HCT116 (cell line): Measurements from ENCODE around the gene MYO10. TPM values are rescaled to one million over a fixed set of nuclear protein-coding genes. Genes with fewer than 3 reads are reported as not detected.

Experiments
- ATAC-seq: fragments of 200-7000 bp; cut with Tn5 transposase; 2 replicates; pipeline ENCODE4 v1.9.1; 2020; ENCODE audit warnings: mild to moderate bottlenecking, moderate library complexity
- BruUV-seq: library from RNA; stranded (reverse); fragments of 400-500 nt; replicated peaks from 2 replicates; lab custom pipeline; 2021; lab: Mats Ljungman, UMichigan
- CTCF ChIA-PET: fragments of 300-600 bp; sonication (Branson Sonifier 250); formaldehyde crosslinking; loops from one replicate; lab custom pipeline; 2021; ENCODE audit warnings: antibody characterized with exemption; lab: Charles Lee
- POLR2A ChIA-PET: fragments of 300-600, 350-600 bp; sonication (Branson Sonifier 250); formaldehyde crosslinking; loops from one replicate; lab custom pipeline; 2021; ENCODE audit warnings: antibody characterized with exemption; lab: Charles Lee
- RAD21 ChIA-PET, 2 experiments: fragments of 300-600 bp; sonication (Branson Sonifier 250); formaldehyde crosslinking; loops; one replicate each; lab custom pipeline; 2023; ENCODE audit warnings: low total read pairs in 2 of 2; ENCODE audit not compliant: uncharacterized antibody in 2 of 2, unreplicated experiment in 2 of 2, low non-redundant PET in 1 of 2; lab: Charles Lee
- DNase-seq: peaks from one replicate; pipeline ENCODE4 v3.0.0-alpha.2; 2010; ENCODE audit warnings: low read depth, low spot score
- H2AFZ ChIP-seq: fragments of 200-600 bp; shearing (Covaris generic), sonication (generic); 2 replicates; pipeline ENCODE4 v1.6.1; 2017; ENCODE audit warnings: low read depth, mixed run types, mixed read lengths, antibody characterized with exemption, low read length; ENCODE audit not compliant: poor library complexity, severe bottlenecking
- H3K27ac ChIP-seq: 2 replicates; pipeline ENCODE4 v1.5.1; 2012; ENCODE audit warnings: low read depth, low read length
- H3K27me3 ChIP-seq: fragments of 200-600 bp; sonication (generic); 2 replicates; pipeline ENCODE4 v1.6.1; 2016; ENCODE audit warnings: mixed run types, low read length, mixed read lengths; ENCODE audit not compliant: insufficient read depth
- H3K36me3 ChIP-seq, 2 experiments: fragments of 200-500 bp in 1 of 2; fragments of 200-600 bp in 1 of 2; sonication (Bioruptor generic) in 1 of 2; sonication (generic) in 1 of 2; 2 replicates each; pipeline versions ENCODE4 v1.5.1 to v1.6.1; 2014 to 2016; ENCODE audit warnings: low read length in 2 of 2, inconsistent platforms in 1 of 2, mixed read lengths in 1 of 2, mixed run types in 1 of 2; ENCODE audit not compliant: insufficient read depth in 2 of 2, control insufficient read depth in 1 of 2
- H3K4me1 ChIP-seq, 2 experiments: fragments of 200-600 bp in 1 of 2; sonication (generic) in 1 of 2; 2 replicates each; pipeline versions ENCODE4 v1.5.1 to v1.6.1; 2012 to 2017; ENCODE audit warnings: low read length in 2 of 2, inconsistent platforms in 1 of 2, mild to moderate bottlenecking in 1 of 2, mixed read lengths in 1 of 2, mixed run types in 1 of 2, moderate library complexity in 1 of 2; ENCODE audit not compliant: insufficient read depth in 2 of 2, control insufficient read depth in 1 of 2
- H3K4me2 ChIP-seq: fragments of 200-600 bp; sonication (generic); 2 replicates; pipeline ENCODE4 v1.6.1; 2017; ENCODE audit warnings: mixed run types, low read length, mixed read lengths
- H3K4me3 ChIP-seq, 2 experiments: fragments of 200-600 bp in 1 of 2; sonication (generic) in 1 of 2; replicated peaks in 1 of 2; 2 replicates each; pipeline ENCODE4 v1.5.1; 2011 to 2016; ENCODE audit warnings: low read length in 2 of 2, control low read depth in 1 of 2, low read depth in 1 of 2, mild to moderate bottlenecking in 1 of 2, mixed read lengths in 1 of 2, mixed run types in 1 of 2
- H3K79me2 ChIP-seq: fragments of 200-600 bp; sonication (generic); 2 replicates; pipeline ENCODE4 v1.6.1; 2017; ENCODE audit warnings: mild to moderate bottlenecking, mixed run types, low read length, moderate library complexity, mixed read lengths; ENCODE audit not compliant: insufficient read depth
- H3K9ac ChIP-seq: fragments of 200-600 bp; sonication (generic); 2 replicates; pipeline ENCODE4 v1.6.1; 2016; ENCODE audit warnings: low read length, mixed read lengths
- H3K9me2 ChIP-seq: fragments of 200-600 bp; sonication (generic), shearing (Covaris generic); 2 replicates; pipeline ENCODE4 v1.6.1; 2017; ENCODE audit warnings: mixed run types, mild to moderate bottlenecking, moderate library complexity; ENCODE audit not compliant: insufficient read depth
- H3K9me3 ChIP-seq, 2 experiments: fragments of 200-500 bp in 1 of 2; fragments of 200-600 bp in 1 of 2; sonication (Bioruptor generic) in 1 of 2; sonication (generic) in 1 of 2; 2 replicates each; pipeline ENCODE4 v1.6.1; 2014 to 2017; ENCODE audit warnings: low read length in 2 of 2, mixed read lengths in 2 of 2, inconsistent platforms in 1 of 2, low read depth in 1 of 2, mild to moderate bottlenecking in 1 of 2, mixed run types in 1 of 2, moderate library complexity in 1 of 2; ENCODE audit not compliant: control insufficient read depth in 1 of 2, insufficient read depth in 1 of 2
- H4K20me1 ChIP-seq: fragments of 200-600 bp; sonication (generic), shearing (Covaris generic); 2 replicates; pipeline ENCODE4 v1.6.1; 2017; ENCODE audit warnings: mixed run types, mild to moderate bottlenecking, moderate library complexity; ENCODE audit not compliant: insufficient read depth
- CBX3 ChIP-seq: IDR thresholded peaks from 2 replicates; pipeline ENCODE4 v1.6.1; 2012; ENCODE audit warnings: low read depth
- CTCF ChIP-seq, 3 experiments: fragments of 200-600 bp in 1 of 3; sonication (generic) in 1 of 3; IDR thresholded peaks in 2 of 3; conservative IDR thresholded peaks in 1 of 3; 2 replicates each; pipeline ENCODE4 v1.5.1; 2012 to 2017; ENCODE audit warnings: low read depth in 2 of 3, low read length in 2 of 3, antibody characterized with exemption in 1 of 3, borderline replicate concordance in 1 of 3, control low read depth in 1 of 3, mild to moderate bottlenecking in 1 of 3, mixed read lengths in 1 of 3, mixed run types in 1 of 3, moderate library complexity in 1 of 3; ENCODE audit not compliant: insufficient read depth in 1 of 3
- EGR1 ChIP-seq: IDR thresholded peaks from 2 replicates; pipeline ENCODE4 v1.6.1; 2012; ENCODE audit warnings: low read depth
- JUND ChIP-seq: IDR thresholded peaks from 2 replicates; pipeline ENCODE4 v1.6.1; 2012
- POLR2A ChIP-seq: IDR thresholded peaks from 2 replicates; pipeline ENCODE4 v1.7.0; 2011; ENCODE audit warnings: borderline replicate concordance; ENCODE audit not compliant: insufficient read depth, insufficient read length; ENCODE audit errors: extremely low read depth
- POLR2AphosphoS5 ChIP-seq: IDR thresholded peaks from 2 replicates; pipeline ENCODE4 v1.6.1; 2011; ENCODE audit warnings: mild to moderate bottlenecking, low read depth, low read length, moderate library complexity
- SIN3A ChIP-seq: IDR thresholded peaks from 2 replicates; pipeline ENCODE4 v1.6.1; 2012; ENCODE audit warnings: low read depth
- SP1 ChIP-seq: IDR thresholded peaks from 2 replicates; pipeline ENCODE4 v1.6.1; 2012; ENCODE audit warnings: low read depth
- YY1 ChIP-seq: IDR thresholded peaks from 2 replicates; pipeline ENCODE4 v1.6.1; 2011; ENCODE audit warnings: low read length, low read depth, moderate library complexity, mild to moderate bottlenecking; ENCODE audit not compliant: insufficient replicate concordance; ENCODE audit errors: extremely low read depth
- intact Hi-C: fragments of 100-400 bp; cut with micrococcal nuclease; formaldehyde crosslinking; loops from 2 replicates; pipeline ENCODE4 v1.10.0; 2022
- total RNA-seq: library from RNA; stranded (reverse); gene quantifications from one replicate; pipeline ENCODE4 v1.2.1, GENCODE V29; 2021; ENCODE audit not compliant: unreplicated experiment
- TF ChIP-seq, protein P1 (sequence below): IDR thresholded peaks from 2 replicates; pipeline ENCODE4 v1.6.1; 2012

The MYO10 gene
- total RNA-seq, 1 experiment from 2014 or later = 34.9 TPM

GRCh38 chr5:16756692-16757091 lies 179.4 kb downstream of the MYO10 start:
- Histone ChIP-seq H3K9me2 (no peaks in the 10 kb centered on the region), H3K36me3 (peaks cover 8 to 18% of the 10 kb centered on the region in 2 experiments; a peak in 3 of 4 replicates), H3K4me3 (no peak overlapping the region), H3K4me1 (no peaks in the 10 kb centered on the region), H3K79me2 (no peaks in the 10 kb centered on the region), H3K4me2 (no peak overlapping the region), H2AFZ (no peak overlapping the region), H4K20me1 (no peaks in the 10 kb centered on the region), H3K9ac (no peak overlapping the region), H3K27me3 (no peaks in the 10 kb centered on the region), H3K27ac (no peak overlapping the region), H3K9me3 (no peaks in the 10 kb centered on the region)
- intact Hi-C loops = no loop called here
- CTCF ChIA-PET = no interaction called here
- DNase-seq (no peak), ATAC-seq (no peak)
- RAD21 ChIA-PET = interaction anchor here in 1 of 2 experiments (0.6 kb wide), 1 partner anchor 12 kb away, joined by 3 read pairs; no protein-coding TSS in a partner anchor
- POLR2A ChIA-PET = interaction anchor here (0.6 kb wide), 1 partner anchor 9 kb away, joined by 3 read pairs; no protein-coding TSS in a partner anchor
- BruUV-seq = no TSS peak
- no peak for TF ChIP-seq EGR1
- no peak for TF ChIP-seq POLR2AphosphoS5
- TF ChIP-seq JUND = no peak
- TF ChIP-seq SP1 = no peak
- TF ChIP-seq YY1 = no peak
- TF ChIP-seq CTCF (IDR thresholded peaks at IDR 0.05 in 2 of 3, conservative IDR thresholded peaks at IDR 0.05 in 1 of 3; ENCODE audit: borderline replicate concordance in 1 of 3, insufficient read depth in 1 of 3, low read depth in 2 of 3, low read length in 2 of 3) = no peak
- TF ChIP-seq, protein P1, sequence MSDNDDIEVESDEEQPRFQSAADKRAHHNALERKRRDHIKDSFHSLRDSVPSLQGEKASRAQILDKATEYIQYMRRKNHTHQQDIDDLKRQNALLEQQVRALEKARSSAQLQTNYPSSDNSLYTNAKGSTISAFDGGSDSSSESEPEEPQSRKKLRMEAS = no peak
- no peak for TF ChIP-seq POLR2A
- TF ChIP-seq SIN3A = no peak
- no peak for TF ChIP-seq CBX3
